G401.6 (cell line): ENCODE results near the gene PDIK1L.

ENCODE experiments used
- FAIRE-seq: peaks from 2 replicates; lab custom pipeline; 2012; peaks lifted over from hg19 to GRCh38; lab: Jason Lieb, UNC

PDIK1L gene

GRCh38 chr1:26155370-26156284 lies 44.0 kb downstream of the PDIK1L start:
- no peak for FAIRE-seq

GRCh38 chr1:26156285-26157038 lies 44.8 kb downstream of the PDIK1L start:
- FAIRE-seq: peak; percentile 50

- FAIRE-seq: no peak
Observed at GRCh38 chr1:26158271-26158907, 46.8 kb downstream of the PDIK1L start.

GRCh38 chr1:26158908-26159742 lies 47.5 kb downstream of the PDIK1L start, which contains the start of gene FAM110D:
Gene FAM110D (plus strand): TSS chr1:26159079. CDS start chr1:26161292, 2,213 bp downstream.
- FAIRE-seq: no peak

GRCh38 chr1:26159743-26160039 lies 48.1 kb downstream of the PDIK1L start:
- FAIRE-seq: no peak

GRCh38 chr1:26160527-26161414 lies 49.1 kb downstream of the PDIK1L start:
- no peak for FAIRE-seq

- FAIRE-seq: no peak
Observed at GRCh38 chr1:26161415-26162219, 50.0 kb downstream of the PDIK1L start.

- no peak for FAIRE-seq
Observed at GRCh38 chr1:26162220-26162709, 50.6 kb downstream of the PDIK1L start.

- no peak for FAIRE-seq
Observed at GRCh38 chr1:26163684-26164035, 52.0 kb downstream of the PDIK1L start.

GRCh38 chr1:26164036-26164860 lies 52.6 kb downstream of the PDIK1L start:
- FAIRE-seq: no peak

- no peak for FAIRE-seq
Observed at GRCh38 chr1:26164861-26165842, 53.5 kb downstream of the PDIK1L start.

GRCh38 chr1:26166719-26167281 lies 55.2 kb downstream of the PDIK1L start:
- FAIRE-seq: no peak

GRCh38 chr1:26168410-26169197 lies 57.0 kb downstream of the PDIK1L start, which contains the start of gene C1orf232:
Gene C1orf232 (minus strand): TSS chr1:26168963. CDS start chr1:26168499, 464 bp downstream.
- no peak for FAIRE-seq

- FAIRE-seq: no peak
Observed at GRCh38 chr1:26169198-26169554, 57.6 kb downstream of the PDIK1L start.

- peak; percentile 79 for FAIRE-seq
Observed at GRCh38 chr1:26169669-26170471, 58.2 kb downstream of the PDIK1L start, which contains the start of gene ZNF593. Gene ZNF593 (plus strand): TSS chr1:26169908. CDS start chr1:26169984, 76 bp downstream.

GRCh38 chr1:26170472-26170821 lies 58.8 kb downstream of the PDIK1L start:
- no peak for FAIRE-seq
